ENCODE data around the gene ANKHD1.

ANKHD1 gene

GRCh38 chr5:140545606-140546005, 144.0 kb downstream of the ANKHD1 start:
- FAIRE-seq, result no peak

DNA sequence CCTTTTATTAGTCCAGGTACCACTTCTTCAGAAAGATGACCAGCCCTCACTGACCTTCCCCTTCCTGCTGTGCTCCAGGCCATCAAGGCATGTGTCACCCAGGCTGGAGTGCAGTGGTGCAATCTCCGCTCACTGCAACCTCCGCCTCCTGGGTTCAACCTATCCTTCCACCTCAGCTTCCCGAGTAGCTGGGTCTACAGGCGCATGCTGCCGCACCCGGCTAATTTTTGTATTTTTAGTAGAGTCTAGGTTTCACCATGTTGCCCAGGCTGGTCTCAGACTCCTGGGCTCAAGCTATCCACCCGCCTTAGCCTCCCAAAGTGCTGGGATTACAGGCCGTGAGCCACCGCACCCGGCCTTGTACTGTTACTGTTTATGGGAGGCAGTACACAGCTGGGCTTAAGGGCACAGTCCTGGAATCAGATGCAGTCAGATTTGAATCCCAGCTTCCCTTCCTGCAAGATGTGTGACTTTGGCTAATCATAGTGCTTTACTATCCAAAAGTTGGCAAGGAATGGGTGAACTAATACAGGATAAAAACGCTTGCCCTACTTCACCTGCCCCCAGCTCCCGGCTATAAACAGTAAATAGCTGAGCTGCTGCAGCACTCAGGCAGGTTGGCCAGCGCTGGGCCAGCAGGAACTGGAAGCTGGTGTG, 145.3 kb downstream of the ANKHD1 start:
- FAIRE-seq, result no peak

DNA sequence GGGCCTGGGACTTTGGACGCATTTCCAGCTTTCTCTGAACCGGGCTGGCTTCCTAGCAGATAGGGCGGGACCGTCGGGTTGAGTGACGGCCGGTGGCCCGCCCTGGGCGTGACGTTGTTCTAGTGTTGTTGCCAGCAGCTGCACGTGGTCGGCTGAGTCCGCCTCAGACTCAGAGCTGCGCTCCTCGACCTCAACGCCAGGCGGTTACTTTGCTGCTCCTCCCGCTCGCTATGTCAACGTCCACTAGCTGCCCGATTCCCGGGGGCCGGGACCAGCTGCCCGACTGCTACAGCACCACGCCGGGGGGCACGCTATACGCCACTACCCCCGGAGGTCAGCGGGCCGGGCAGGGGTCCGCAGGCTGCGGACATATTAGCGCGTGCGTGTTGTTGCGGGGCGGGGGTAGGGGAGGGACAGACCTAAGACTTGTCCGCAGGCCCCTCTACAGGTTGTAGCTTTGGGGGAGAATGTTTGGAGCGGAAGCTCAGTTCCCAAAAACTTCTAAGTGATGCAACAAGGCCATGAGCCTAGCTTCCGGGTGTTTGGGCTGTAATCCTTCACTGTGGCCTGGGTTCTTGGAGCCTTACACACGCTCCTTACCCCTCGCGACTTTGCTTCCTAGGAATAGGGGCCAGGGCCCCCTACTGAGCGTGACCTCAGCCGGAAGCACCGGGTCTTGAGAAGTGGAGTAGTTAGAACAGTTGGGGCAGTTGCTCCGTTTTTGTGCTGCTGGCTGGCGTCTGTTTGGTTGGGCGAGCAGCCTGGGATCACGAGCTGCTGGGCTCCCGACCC, 146.1 kb downstream of the ANKHD1 start, which contains the start of gene EIF4EBP3:
Gene EIF4EBP3, plus strand, starts transcription at position 155 of the 792 bp plus-strand sequence. Its CDS starts 76 bp downstream, at position 231.
- no peak for FAIRE-seq

- no peak for FAIRE-seq
Observed at GRCh38 chr5:140548300-140548688, 146.7 kb downstream of the ANKHD1 start.

DNA sequence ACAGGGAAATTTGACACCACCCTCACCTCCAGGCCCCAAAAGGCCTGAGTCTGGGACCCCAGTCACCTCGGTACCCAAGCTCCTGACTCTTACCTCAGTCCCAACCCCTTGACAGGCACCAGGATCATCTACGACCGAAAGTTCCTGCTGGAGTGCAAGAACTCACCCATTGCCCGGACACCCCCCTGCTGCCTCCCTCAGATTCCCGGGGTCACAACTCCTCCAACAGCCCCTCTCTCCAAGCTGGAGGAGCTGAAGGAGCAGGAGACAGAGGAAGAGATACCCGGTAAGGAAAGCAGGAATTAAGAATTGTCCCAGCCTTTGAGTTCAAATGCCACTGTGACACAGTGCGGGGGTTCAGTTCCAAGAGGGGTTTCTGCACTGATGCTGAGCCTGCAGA, 147.2 kb downstream of the ANKHD1 start:
- FAIRE-seq, result no peak

- no peak for FAIRE-seq
Observed at GRCh38 chr5:140549237-140550144, 147.9 kb downstream of the ANKHD1 start.

- FAIRE-seq, result no peak
Observed at GRCh38 chr5:140550147-140551079, 148.8 kb downstream of the ANKHD1 start.

GRCh38 chr5:140551872-140552271, 150.2 kb downstream of the ANKHD1 start:
- FAIRE-seq, result no peak

GRCh38 chr5:140553657-140554056, 152.0 kb downstream of the ANKHD1 start:
- no peak for FAIRE-seq

DNA sequence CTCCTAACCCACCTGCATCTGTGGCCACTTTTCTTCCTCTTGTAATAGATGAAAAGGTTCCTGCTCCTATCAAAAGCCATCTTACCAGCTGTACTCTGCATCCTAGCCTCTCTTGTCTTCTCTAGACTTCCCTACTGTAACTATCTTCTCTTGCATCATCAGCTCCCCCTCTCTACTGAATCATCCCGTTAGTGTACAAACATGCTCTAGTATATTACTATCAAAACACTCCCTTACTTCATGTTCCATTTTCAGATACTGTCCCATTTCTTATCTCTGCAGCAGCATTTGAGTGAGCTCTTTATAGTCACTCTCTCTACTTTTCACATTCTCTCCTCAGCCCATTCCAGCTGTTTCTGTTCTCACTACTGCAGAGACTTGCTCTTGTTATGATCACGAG, 152.8 kb downstream of the ANKHD1 start:
- FAIRE-seq, result no peak

DNA sequence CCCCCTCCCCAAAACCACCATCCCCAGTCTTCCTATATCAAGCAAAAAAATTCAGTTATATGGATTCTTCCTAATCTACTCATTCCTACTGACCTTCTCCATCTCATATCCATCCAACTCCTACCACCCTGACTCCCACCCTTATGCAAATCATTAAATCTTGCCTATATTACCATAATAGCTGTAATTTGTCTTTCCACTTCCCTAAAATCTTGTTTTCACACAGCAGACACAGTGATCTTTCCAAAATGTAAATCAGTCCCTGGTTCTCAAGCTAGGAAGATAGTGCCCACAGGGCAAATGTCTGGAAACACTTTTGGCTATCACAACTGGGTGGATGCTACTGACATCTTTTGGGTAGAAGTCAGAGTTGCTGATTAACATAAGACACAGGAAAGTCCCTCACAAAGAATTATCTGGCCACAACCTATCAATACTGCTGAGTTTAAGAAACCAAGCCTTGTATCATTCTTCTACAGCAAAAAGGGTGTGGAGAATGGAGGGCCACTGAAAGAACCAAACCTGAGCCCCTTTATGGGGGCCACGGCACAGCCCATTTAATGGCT, 154.2 kb downstream of the ANKHD1 start:
- no peak for FAIRE-seq

- no peak for FAIRE-seq
Observed at GRCh38 chr5:140556438-140556837, 154.8 kb downstream of the ANKHD1 start.

DNA sequence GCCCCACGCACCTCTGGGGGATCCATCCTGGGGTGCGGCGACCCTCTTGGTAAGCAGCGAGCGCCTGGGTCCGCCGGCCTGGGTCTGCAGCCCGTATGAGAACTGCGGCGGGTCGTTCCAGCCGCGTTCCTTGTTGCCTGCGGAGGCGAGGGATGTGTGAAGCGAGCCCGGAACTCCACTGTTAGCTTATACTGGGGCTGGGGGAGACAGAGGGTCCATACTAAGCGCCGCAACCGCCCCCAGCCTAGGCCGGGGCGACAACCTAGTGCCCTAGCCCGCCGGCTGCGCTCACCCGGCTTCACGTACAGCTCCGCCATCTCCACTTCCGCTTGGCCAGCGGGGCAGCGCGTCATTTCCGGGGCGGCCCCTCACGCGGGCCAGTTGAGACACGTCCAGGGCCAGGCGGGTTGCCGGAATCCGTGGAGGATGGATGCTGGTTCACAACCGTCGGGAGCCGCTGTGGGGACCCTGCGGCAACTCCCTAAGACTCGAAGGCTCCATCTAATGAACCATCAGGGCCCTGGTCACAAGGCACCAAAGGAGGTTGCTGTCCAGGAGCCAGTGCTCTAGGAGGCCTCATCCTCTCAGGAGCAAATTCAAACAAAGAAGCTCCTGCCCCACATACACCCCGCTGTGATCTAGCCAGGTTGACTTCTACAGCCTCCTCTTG, 155.6 kb downstream of the ANKHD1 start, which contains the start of gene SRA1:
Gene SRA1, minus strand, starts transcription at position 338 of the 670 bp plus-strand sequence. Its CDS starts 21 bp downstream, at position 317.
- no peak for FAIRE-seq

DNA sequence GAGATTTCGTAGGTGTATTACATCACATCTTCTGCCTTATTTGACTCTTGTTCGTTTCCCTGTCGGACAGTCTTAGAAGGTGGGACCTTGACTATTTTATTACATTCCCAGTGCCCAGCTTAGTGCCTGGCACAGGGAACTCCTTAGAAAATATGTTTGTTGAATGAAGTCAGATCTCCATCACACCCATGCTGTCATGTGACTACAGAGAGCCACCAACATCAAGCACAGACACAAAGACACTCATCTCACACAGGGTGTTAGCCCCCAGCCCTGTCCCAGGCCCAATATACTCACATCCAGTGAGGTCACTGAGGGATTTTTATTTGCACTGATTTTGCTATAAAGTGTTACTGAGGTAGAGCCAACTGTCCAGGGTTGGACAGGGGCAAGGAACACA, 156.3 kb downstream of the ANKHD1 start:
- FAIRE-seq, result no peak

- FAIRE-seq, result no peak
Observed at GRCh38 chr5:140558542-140558941, 156.9 kb downstream of the ANKHD1 start.

GRCh38 chr5:140560227-140560626, 158.6 kb downstream of the ANKHD1 start:
- no peak for FAIRE-seq

DNA sequence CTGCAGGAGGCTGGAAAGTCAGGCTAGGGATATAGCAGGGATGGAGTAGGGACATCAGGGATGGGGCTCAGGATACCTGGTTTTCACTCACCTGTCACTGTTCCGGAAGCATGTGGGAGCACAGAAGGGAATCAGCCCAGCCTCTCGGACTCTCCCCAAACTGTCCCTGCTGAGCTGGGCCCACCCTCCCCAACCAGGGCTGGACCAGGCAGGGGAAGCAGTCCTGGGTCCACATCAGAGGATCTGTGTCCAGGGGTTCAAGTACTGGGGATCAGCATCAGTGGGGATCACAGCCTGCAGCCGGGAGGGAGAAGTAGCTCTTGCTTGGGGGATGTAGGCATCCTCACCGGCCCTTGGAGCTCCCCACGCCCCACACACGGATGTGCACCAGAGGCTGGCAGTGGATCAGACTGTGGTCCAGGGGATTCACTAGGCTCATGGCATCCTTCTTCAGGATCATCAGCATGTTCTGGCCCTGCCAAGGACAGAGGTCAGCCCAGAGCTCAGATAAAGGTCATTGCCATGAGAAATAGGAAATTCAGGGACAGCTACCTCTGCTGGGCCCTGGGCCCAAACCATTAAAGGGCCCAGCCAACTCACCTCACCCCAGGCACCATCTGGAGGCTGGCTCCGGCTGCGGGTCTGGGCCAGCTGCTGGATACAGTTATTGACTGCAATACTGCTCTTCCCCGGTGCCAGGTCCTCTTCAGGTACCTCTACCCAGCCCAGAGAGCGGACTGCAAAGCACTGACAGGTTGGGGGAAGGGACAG, 160.3 kb downstream of the ANKHD1 start:
- FAIRE-seq, result no peak

DNA sequence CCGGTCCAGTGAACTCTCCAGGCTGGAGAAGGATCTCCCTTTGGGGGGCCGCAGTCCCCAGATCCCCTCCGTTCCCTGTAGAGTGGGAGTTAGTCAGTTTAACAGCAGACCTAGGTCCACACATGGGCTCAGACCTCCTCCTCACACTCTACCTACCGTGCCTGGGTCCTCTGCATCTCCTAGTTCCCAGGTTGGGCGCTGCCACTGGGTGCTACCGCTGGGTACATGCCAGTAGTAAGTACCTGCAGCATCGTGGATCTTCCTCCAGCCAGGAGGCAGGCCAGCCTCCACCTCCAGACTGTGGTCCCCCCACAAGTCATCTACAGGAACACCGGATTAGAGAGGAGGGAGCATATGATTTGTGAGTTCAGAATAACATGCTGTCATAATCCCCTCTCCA, 162.0 kb downstream of the ANKHD1 start:
- FAIRE-seq, result no peak

DNA sequence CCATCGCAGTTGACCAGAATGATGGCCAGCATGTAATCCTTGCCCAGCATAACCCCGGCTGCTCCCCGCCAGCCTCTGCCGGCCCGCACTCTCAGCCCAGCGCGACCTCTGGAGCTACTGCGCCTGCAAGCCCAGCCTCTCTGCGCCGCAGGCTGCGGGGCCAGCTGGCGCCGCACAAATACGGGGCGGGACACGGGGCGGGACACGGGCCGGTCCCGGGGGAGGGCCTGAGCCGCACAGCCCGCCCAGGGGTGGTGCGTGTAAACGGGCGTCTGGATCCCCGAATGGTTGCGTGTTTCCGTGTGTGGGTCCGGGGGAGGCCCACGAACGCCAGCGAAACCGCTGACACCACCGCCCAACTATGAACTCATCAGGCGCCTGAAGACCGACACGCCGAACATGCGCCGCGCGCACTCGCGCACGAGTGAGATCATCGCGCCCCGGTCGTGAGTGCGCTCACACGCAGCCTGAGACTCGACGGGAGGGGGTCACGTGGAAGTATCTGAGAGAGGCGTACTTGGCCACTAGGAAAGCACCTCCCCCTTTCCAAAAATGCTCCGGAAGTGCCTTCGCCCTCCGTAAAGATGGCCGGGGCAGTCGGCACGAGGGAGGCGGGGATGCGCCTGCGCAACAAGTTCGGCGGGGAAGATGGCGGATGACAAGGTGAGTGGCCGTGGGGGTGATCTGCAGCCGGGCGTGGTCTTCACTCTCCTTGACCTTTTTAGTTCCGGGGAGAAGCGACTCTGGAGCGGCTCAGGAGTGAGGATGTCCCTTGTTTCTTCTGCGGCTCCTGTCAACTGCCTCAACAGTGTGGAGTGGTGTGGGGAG, 162.8 kb downstream of the ANKHD1 start, which contains the start of the genes APBB3 and SLC35A4:
Gene APBB3, minus strand, starts transcription at position 403 of the 828 bp plus-strand sequence. Its CDS starts 353 bp downstream, at position 50.
Gene SLC35A4, plus strand, starts transcription at position 633 of the 828 bp plus-strand sequence. CDS start 2,342 bp downstream, outside the sequence.
- FAIRE-seq, result peak; percentile 90
